Activated B cell treated with CpG ODN at 0.5 μM for 24 hours (primary cell): ENCODE results near the gene CD163. TPM values are rescaled to one million over a fixed set of nuclear protein-coding genes. Genes with fewer than 3 reads are reported as not detected.

ENCODE experiments used
- ATAC-seq: fragments of 200-7000 bp; cut with Tn5 transposase; one replicate; pipeline ENCODE4 v1.10.0; 2021; ENCODE audit warnings: low read depth, mild to moderate bottlenecking, moderate library complexity
- CTCF ChIA-PET: fragments of 350-600 bp; sonication (Branson Sonifier 250); formaldehyde crosslinking; loops from one replicate; lab custom pipeline; 2021; ENCODE audit warnings: antibody characterized with exemption; lab: Charles Lee
- POLR2A ChIA-PET: fragments of 350-600 bp; sonication (Branson Sonifier 250); formaldehyde crosslinking; loops from one replicate; lab custom pipeline; 2021; ENCODE audit warnings: antibody characterized with exemption; lab: Charles Lee
- DNase-seq: peaks from one replicate; pipeline ENCODE4 v3.0.0; 2022
- H3K27ac Mint-ChIP-seq: one replicate; pipeline ENCODE4 v1.8.0; 2020; ENCODE audit warnings: mixed read lengths
- H3K27me3 Mint-ChIP-seq: one replicate; pipeline ENCODE4 v1.8.0; 2021; ENCODE audit warnings: mixed read lengths
- H3K36me3 Mint-ChIP-seq: one replicate; pipeline ENCODE4 v1.8.0; 2021; ENCODE audit warnings: low read depth, mixed read lengths
- H3K4me1 Mint-ChIP-seq: one replicate; pipeline ENCODE4 v1.8.0; 2021; ENCODE audit warnings: mixed read lengths
- H3K4me3 Mint-ChIP-seq: one replicate; pipeline ENCODE4 v1.8.0; 2020; ENCODE audit warnings: mild to moderate bottlenecking, mixed read lengths
- H3K9me3 Mint-ChIP-seq: one replicate; pipeline ENCODE4 v1.8.0; 2020; ENCODE audit warnings: mixed read lengths
- intact Hi-C: fragments of 100-400 bp; cut with micrococcal nuclease; formaldehyde crosslinking; loops from one replicate; pipeline ENCODE4 v1.15.1; 2024
- total RNA-seq: library from RNA; stranded (reverse); gene quantifications from 2 replicates; pipeline ENCODE4 v1.2.3, GENCODE V29; 2022
- TF ChIP-seq, protein P1 (sequence below): fragments of 200-600 bp; IDR thresholded peaks from one replicate; pipeline ENCODE4 v1.8.0; 2022; ENCODE audit warnings: antibody characterized with exemption, mild to moderate bottlenecking

The CD163 gene
- total RNA-seq, 1 donor from 2014 or later: 0.80 TPM

DNA sequence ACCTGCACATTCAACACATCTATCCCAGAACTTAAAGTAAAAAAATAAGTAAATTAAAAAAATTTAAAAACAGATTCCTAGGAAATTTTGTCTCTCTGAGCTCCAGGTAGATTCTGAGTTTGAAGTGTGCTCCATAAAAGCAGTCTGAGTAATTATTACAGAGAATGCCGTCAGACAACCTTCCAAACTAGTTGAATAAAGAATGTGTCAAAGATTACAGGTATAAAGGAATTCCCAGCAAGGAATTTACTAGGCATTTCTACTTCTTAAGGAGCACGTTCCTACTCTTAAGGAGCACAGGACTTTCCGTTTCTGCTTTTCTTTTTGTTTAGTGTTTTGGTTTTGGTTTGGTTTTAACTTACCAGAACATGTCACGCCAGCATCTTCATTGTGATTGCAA lies 7.1 kb downstream of the CD163 start:
- intact Hi-C loops: no loop called here
- DNase-seq (no peak), ATAC-seq (no peak)
- Mint-ChIP-seq H3K4me1 (no peaks in the 10 kb centered on the region), H3K4me3 (no peak overlapping the region), H3K36me3 (no peaks in the 10 kb centered on the region), H3K27ac (no peak overlapping the region), H3K9me3 (peaks cover 3% of the 10 kb centered on the region), H3K27me3 (peaks cover 11% of the 10 kb centered on the region)
- CTCF ChIA-PET: no interaction called here
- TF ChIP-seq, protein P1, sequence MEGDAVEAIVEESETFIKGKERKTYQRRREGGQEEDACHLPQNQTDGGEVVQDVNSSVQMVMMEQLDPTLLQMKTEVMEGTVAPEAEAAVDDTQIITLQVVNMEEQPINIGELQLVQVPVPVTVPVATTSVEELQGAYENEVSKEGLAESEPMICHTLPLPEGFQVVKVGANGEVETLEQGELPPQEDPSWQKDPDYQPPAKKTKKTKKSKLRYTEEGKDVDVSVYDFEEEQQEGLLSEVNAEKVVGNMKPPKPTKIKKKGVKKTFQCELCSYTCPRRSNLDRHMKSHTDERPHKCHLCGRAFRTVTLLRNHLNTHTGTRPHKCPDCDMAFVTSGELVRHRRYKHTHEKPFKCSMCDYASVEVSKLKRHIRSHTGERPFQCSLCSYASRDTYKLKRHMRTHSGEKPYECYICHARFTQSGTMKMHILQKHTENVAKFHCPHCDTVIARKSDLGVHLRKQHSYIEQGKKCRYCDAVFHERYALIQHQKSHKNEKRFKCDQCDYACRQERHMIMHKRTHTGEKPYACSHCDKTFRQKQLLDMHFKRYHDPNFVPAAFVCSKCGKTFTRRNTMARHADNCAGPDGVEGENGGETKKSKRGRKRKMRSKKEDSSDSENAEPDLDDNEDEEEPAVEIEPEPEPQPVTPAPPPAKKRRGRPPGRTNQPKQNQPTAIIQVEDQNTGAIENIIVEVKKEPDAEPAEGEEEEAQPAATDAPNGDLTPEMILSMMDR: no peak
- POLR2A ChIA-PET: no interaction called here

DNA sequence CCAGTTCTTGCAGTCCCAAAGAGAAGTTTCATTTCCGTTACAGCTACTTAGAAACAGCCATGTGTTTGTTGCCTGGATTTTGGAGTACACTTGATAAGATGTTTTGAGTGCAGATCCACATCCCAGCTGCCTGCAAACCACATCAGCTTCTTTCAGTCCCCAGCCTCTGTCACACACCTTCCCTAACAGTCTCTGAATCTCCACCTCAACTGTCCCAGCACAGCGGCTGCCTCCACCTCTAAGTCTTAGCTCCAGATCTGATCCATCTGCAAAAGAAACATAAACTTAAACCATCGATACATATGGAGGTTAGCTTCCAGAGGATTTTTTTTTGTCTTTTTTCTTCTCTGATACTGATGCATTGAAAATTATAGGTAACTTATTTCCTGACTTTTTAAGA lies 8.4 kb downstream of the CD163 start:
- no peak overlapping the region for H3K4me3 Mint-ChIP-seq
- intact Hi-C loops: no loop called here
- POLR2A ChIA-PET: no interaction called here
- H3K27me3 Mint-ChIP-seq: peaks cover 9% of the 10 kb centered on the region
- ATAC-seq (no peak), DNase-seq (no peak)
- TF ChIP-seq, protein P1: no peak
- H3K27ac Mint-ChIP-seq: no peak overlapping the region
- peaks cover 3% of the 10 kb centered on the region for H3K9me3 Mint-ChIP-seq
- CTCF ChIA-PET: no interaction called here
- no peaks in the 10 kb centered on the region for H3K36me3 Mint-ChIP-seq
- H3K4me1 Mint-ChIP-seq: no peaks in the 10 kb centered on the region

DNA sequence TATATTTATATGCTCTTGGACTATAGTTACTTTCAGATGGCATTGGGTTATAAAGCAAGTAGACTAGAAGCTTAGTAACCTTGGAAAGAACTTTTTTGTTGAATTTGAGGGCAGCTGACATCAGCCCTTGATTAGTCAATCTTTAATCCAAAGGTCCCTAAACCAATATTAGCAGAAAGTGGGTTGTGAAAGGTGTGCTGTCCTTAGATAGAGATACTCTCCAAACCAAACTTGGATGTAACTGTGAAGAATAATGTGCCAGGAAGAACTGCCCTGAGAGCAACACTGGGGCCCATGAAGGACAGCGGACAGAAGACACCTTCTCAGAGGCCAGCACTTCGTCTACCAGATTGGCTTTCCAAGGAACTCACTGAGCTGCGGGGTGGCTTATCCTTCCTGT lies 10.6 kb downstream of the CD163 start:
- no peak overlapping the region for H3K27ac Mint-ChIP-seq
- TF ChIP-seq, protein P1: no peak
- no peak overlapping the region for H3K4me3 Mint-ChIP-seq
- ChIA-PET POLR2A (no interaction called here), CTCF (no interaction called here)
- no peaks in the 10 kb centered on the region for H3K4me1 Mint-ChIP-seq
- intact Hi-C loops: no loop called here
- no peaks in the 10 kb centered on the region for H3K36me3 Mint-ChIP-seq
- no peak for ATAC-seq
- DNase-seq: no peak
- peaks cover 3% of the 10 kb centered on the region for H3K9me3 Mint-ChIP-seq
- peaks cover 9% of the 10 kb centered on the region for H3K27me3 Mint-ChIP-seq

DNA sequence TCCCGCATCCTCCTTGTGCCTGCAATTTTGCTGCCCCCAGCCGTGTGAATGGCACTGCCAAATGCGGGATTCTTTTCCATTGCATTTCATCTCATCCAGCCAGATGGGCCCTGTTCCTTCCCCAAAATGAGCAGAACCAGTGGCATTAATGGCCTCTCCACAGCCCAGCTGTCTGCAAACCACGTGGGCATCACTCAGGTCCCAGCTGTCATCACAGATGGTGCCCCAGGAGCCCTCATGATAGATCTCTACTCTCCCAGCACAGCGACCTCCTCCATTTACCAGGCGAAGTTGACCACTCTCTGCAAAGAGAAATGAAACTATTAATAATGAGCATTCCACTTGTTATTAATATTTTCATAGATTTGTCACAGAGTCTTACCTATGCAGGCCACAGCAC lies 17.1 kb downstream of the CD163 start:
- POLR2A ChIA-PET: no interaction called here

DNA sequence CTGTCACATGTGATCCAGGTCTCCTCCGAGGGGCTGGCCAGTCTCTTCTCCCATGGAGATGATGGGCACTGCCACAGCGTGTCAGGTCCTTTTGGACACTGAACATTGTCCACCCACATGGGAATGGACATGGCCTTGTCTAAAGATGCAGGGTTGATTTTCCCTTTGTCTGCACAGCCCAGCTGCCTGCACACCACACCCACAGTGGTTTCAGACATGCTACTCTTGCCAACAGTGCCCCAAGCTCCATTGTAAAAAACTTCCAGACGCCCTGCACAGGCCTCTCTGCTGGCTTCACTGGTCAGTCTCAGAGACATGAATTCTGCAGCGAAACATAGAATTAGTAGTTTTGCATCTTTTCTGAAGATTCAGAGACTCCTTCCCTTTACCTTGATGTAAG lies 18.5 kb downstream of the CD163 start:
- TF ChIP-seq, protein P1: no peak
- H3K4me1 Mint-ChIP-seq: no peaks in the 10 kb centered on the region
- CTCF ChIA-PET: no interaction called here

More for the DNA sequence above, 17.1 kb downstream of the CD163 start:
- DNase-seq (no peak), ATAC-seq (no peak)
- Mint-ChIP-seq H3K4me1 (no peaks in the 10 kb centered on the region), H3K27me3 (peaks cover 2% of the 10 kb centered on the region), H3K27ac (no peak overlapping the region), H3K36me3 (no peaks in the 10 kb centered on the region), H3K4me3 (no peak overlapping the region), H3K9me3 (no peaks in the 10 kb centered on the region)
- CTCF ChIA-PET: no interaction called here
- intact Hi-C loops: no loop called here
- TF ChIP-seq, protein P1: no peak

More for the DNA sequence above, 18.5 kb downstream of the CD163 start:
- POLR2A ChIA-PET: no interaction called here
- intact Hi-C loops: no loop called here
- H3K36me3 Mint-ChIP-seq: no peaks in the 10 kb centered on the region
- H3K27ac Mint-ChIP-seq: no peak overlapping the region
- ATAC-seq (no peak), DNase-seq (no peak)
- no peaks in the 10 kb centered on the region for H3K27me3 Mint-ChIP-seq
- H3K4me3 Mint-ChIP-seq: no peak overlapping the region
- H3K9me3 Mint-ChIP-seq: no peaks in the 10 kb centered on the region
